Activated CD4-positive, alpha-beta T cell treated with anti-CD3 and anti-CD28 coated beads for 36 hours (primary cell): Measurements from ENCODE around the gene ATP8A2. TPM values are rescaled to one million over a fixed set of nuclear protein-coding genes. Genes with fewer than 3 reads are reported as not detected.

Experiments
- ATAC-seq: fragments of 200-7000 bp; cut with Tn5 transposase; one replicate; pipeline ENCODE4 v1.10.0; 2021; ENCODE audit warnings: mild to moderate bottlenecking, moderate library complexity
- CTCF ChIA-PET: fragments of 350-600 bp; sonication (Branson Sonifier 250); formaldehyde crosslinking; loops from one replicate; lab custom pipeline; 2021; ENCODE audit warnings: antibody characterized with exemption; lab: Charles Lee
- POLR2A ChIA-PET: fragments of 350-600 bp; sonication (Branson Sonifier 250); formaldehyde crosslinking; loops from one replicate; lab custom pipeline; 2021; ENCODE audit warnings: antibody characterized with exemption, inconsistent platforms; lab: Charles Lee
- DNase-seq: peaks from one replicate; pipeline ENCODE4 v3.0.0-alpha.2; 2020
- H3K27ac Mint-ChIP-seq: one replicate; pipeline ENCODE4 v1.8.0; 2021; ENCODE audit warnings: mixed read lengths
- H3K27me3 Mint-ChIP-seq: one replicate; pipeline ENCODE4 v1.8.0; 2021; ENCODE audit warnings: mixed read lengths
- H3K36me3 Mint-ChIP-seq: one replicate; pipeline ENCODE4 v1.8.0; 2021; ENCODE audit warnings: low read depth, mixed read lengths
- H3K4me1 Mint-ChIP-seq: one replicate; pipeline ENCODE4 v1.8.0; 2021; ENCODE audit warnings: mixed read lengths
- H3K4me3 Mint-ChIP-seq: one replicate; pipeline ENCODE4 v1.8.0; 2021; ENCODE audit warnings: mild to moderate bottlenecking, moderate library complexity, mixed read lengths
- H3K9me3 Mint-ChIP-seq: one replicate; pipeline ENCODE4 v1.8.0; 2021; ENCODE audit warnings: low read depth, mixed read lengths
- intact Hi-C, 2 experiments: fragments of 100-400 bp; cut with DNase I in 1 of 2; cut with micrococcal nuclease in 1 of 2; formaldehyde crosslinking; loops; one replicate each; pipeline versions ENCODE4 v1.14.2 to v1.15.1; 2022 to 2024; cut with DNase I, micrococcal nuclease
- total RNA-seq, 2 experiments: library from RNA; stranded (reverse); gene quantifications; one replicate each; pipeline ENCODE4 v1.2.3, GENCODE V29; 2021

ATP8A2 gene
- total RNA-seq, 2 experiments from 2014 or later = 0.30 to 0.39 TPM

DNA sequence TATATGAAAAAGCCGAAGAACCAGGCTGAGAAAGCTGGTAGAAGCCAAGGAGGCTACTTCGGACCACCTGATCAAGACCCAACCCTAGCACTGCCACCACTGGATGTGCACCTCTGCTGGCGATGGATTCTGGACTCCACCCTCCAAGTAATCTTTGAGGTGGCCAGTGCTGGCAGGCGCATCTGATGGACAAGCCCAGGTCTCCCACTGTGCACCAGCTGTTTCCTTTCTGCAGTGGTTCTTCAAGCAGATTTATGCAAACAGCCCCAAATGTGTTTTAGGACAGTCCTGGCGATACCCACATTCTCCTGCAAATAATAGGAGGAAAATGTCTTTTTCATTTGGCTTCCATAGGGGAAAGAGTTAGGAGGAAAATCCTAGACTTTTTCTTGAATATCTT lies 507.7 kb downstream of the ATP8A2 start:
- Mint-ChIP-seq H3K9me3 (peaks cover under 1% of the 10 kb centered on the region), H3K27ac (no peak overlapping the region), H3K27me3 (no peaks in the 10 kb centered on the region), H3K36me3 (no peaks in the 10 kb centered on the region), H3K4me3 (no peak overlapping the region), H3K4me1 (peaks cover 64% of the 10 kb centered on the region)
- ChIA-PET CTCF (interaction anchor here (0.7 kb wide), 1 partner anchor 25 kb away, joined by 3 read pairs; no protein-coding TSS in a partner anchor), POLR2A (no interaction called here)
- no peak for ATAC-seq
- intact Hi-C loops = no loop called here
- no peak for DNase-seq

DNA sequence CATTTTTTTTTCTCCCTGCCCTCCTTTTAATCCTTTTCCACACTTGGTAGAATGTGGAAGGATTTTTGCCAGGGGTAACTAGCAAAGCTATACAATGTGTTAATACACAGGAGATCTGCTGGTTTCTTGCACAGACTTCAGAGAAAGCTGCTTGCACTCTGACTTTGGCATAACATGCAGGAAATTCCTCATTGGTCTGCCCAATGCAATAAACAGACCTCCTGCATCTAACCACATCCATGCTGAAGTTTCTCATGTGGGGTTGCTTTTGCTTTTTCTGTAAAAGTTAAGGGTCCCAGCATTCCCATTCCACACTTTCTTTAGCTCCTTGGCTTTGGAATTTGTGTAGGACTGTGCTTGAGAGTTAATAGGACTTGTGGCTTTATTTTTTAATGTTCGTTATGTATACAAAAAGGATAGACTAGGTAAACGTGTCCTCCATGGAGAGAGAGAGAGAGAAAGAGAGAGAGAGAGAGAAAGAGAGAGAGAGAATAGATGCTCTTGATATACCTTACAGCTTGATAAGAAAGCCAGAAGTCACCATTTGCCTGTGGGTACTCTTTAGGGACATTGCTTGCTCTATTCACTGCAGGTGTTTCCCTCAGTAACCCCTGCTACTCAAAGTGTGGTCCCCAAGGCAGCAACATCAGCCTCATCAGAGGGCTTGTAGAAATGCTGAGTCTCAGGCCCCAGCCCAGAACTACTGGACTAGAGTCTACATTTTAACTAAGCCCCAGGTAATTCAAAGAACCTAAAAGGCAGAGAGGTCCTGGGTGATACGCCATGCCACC lies 509.6 kb downstream of the ATP8A2 start:
- ATAC-seq (no peak), DNase-seq (no peak)
- Mint-ChIP-seq H3K27me3 (no peaks in the 10 kb centered on the region), H3K4me1 (peaks cover 50% of the 10 kb centered on the region), H3K9me3 (no peaks in the 10 kb centered on the region), H3K27ac (no peak overlapping the region), H3K36me3 (no peaks in the 10 kb centered on the region), H3K4me3 (no peak overlapping the region)
- CTCF ChIA-PET = no interaction called here
- POLR2A ChIA-PET = no interaction called here
- intact Hi-C loops = no loop called here

DNA sequence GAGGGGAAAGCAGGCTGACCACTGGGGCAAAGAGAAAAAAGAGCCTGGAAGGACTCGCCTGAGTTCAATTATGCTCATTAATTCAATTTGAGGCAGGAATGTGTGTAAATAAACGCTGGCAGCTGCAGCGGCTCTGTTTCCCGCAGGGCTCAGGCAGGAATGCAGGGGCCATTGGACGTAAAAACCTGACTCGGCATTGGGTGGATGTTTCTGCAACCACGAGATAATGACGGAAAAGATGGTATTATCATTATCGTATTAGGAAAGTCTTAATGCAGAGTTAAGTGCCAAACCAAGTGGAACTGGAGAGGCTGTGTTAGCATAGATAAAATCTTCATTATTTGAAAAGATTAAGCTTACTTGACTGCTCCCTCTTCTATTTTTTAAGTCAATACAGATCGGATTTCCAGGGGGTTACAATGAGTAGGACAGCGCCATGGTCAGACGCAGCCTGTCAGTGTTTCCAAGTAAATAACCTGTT lies 510.2 kb downstream of the ATP8A2 start:
- H3K27me3 Mint-ChIP-seq = no peaks in the 10 kb centered on the region
- intact Hi-C loops = no loop called here
- H3K4me1 Mint-ChIP-seq = peaks cover 55% of the 10 kb centered on the region
- no peaks in the 10 kb centered on the region for H3K36me3 Mint-ChIP-seq
- ChIA-PET POLR2A (no interaction called here), CTCF (interaction anchor here (0.7 kb wide), 1 partner anchor 573 kb away, joined by 3 read pairs; no protein-coding TSS in a partner anchor)
- no peak for ATAC-seq
- no peak for DNase-seq
- H3K27ac Mint-ChIP-seq = no peak overlapping the region
- no peak overlapping the region for H3K4me3 Mint-ChIP-seq
- H3K9me3 Mint-ChIP-seq = no peaks in the 10 kb centered on the region

DNA sequence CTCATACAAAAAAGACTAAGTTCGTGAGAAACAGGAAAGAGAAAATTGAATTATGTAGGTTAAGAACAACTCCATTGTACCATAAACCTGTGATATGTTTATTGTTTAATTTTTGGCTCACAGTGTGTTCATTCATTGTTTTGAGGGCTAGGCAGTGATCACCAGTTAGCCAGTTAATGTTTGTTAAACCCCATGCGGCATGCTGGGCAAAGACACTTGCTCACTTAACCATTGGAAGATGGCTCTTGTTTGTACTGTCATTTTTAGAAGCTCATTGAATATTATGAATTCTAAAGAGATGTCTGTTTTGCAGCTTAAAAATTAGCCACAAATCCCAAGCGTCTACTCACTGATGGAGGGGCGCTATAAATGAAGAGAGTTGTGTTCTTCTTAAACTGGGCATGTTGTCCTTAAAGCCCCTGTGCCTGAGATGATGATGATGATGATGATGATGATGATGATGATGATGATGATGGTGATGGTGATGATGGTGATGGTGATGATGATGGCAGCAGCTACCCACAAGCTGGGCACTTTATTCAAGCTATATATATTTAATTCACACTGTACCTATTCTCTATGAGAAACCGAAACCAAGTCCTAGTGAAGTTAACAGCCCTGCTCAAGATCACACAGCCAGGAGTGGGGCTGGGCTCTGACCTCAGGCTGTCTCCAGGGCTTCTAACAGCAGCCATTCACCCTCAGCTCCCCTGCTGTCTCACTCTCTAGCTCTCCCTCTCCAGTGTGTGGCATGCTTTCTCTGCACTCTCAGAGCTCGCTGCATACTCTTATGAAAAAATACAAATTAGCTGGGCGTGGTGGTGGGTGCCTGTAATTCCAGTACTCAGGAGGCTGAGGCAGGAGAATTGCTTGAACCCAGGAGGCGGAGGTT lies 510.9 kb downstream of the ATP8A2 start:
- DNase-seq (peak; percentile 21), ATAC-seq (peak; percentile 65)
- intact Hi-C loops = no loop called here
- no peak overlapping the region for H3K27ac Mint-ChIP-seq
- peaks cover 53% of the 10 kb centered on the region for H3K4me1 Mint-ChIP-seq
- POLR2A ChIA-PET = interaction anchor here (0.5 kb wide), 1 partner anchor 10 kb away, joined by 3 read pairs; no protein-coding TSS in a partner anchor
- no peak overlapping the region for H3K4me3 Mint-ChIP-seq
- CTCF ChIA-PET = interaction anchor here (0.7 to 0.8 kb wide), 2 partner anchors 10 to 573 kb away, joined by 3 read pairs; no protein-coding TSS in a partner anchor
- H3K27me3 Mint-ChIP-seq = no peaks in the 10 kb centered on the region
- no peaks in the 10 kb centered on the region for H3K9me3 Mint-ChIP-seq
- no peaks in the 10 kb centered on the region for H3K36me3 Mint-ChIP-seq

DNA sequence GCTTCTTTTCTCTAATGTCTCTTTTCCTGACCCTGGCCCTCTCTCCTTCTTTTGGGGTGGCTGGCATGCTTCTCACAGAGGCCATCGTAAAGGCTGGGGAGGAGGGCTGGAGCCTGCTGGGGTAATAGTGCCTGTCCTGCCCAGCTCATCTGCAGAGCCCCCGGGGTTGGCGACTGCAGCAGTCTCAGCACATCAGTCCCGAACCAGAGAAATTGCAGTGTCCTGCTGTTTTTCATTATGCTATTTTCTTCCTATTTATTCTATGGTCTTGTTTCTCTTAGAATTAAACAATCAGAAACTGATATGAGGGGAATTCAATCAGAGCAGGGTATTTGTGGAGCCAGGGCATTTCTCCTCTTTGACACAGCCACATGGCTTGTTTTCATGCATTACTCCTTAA lies 513.6 kb downstream of the ATP8A2 start:
- intact Hi-C loops = no loop called here
- Mint-ChIP-seq H3K27ac (no peak overlapping the region), H3K36me3 (no peaks in the 10 kb centered on the region), H3K4me3 (no peak overlapping the region), H3K9me3 (no peaks in the 10 kb centered on the region), H3K4me1 (peaks cover 55% of the 10 kb centered on the region), H3K27me3 (no peaks in the 10 kb centered on the region)
- no peak for ATAC-seq
- ChIA-PET POLR2A (no interaction called here), CTCF (interaction anchor here (0.8 kb wide), 1 partner anchor 902 kb away, joined by 3 read pairs; no protein-coding TSS in a partner anchor)
- DNase-seq = no peak

DNA sequence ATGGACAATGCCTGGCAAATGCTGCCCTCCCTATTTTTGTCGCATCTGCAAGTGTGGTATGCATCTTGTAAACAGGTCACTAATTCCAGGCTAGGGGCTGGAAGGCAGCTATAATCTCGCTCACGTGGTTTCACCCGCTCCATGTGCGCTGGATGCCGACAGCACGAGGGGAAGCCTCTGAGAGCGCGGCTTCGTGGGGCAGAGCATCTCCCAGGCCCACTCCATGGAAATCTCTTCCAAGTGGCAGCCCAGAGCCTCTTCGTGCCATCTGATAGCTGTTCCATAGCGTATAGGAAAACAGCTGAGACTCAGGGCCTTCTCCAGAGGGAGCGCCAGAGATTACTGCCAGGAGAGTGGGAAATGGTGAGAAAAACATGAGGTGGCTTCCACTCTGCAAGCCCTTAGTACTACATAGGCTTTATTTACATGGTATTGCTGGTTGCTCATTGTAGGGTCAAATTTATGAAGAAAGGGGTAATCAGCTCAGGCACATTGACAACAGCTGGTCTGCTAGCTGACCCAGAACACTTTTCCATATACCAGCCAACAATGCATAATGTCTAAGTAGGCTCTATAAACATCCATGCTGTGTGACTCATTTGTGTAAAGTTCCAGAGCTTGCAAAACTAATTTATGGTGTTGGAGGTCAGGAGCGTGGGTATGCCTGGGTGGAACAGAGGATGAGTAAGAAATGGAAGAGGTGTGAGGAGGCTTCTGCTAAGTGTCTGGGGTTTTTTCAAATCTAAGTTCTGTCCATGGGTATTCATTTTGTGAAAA lies 514.9 kb downstream of the ATP8A2 start:
- Mint-ChIP-seq H3K9me3 (no peaks in the 10 kb centered on the region), H3K4me3 (no peak overlapping the region), H3K27ac (no peak overlapping the region), H3K27me3 (no peaks in the 10 kb centered on the region), H3K36me3 (no peaks in the 10 kb centered on the region), H3K4me1 (peaks cover 52% of the 10 kb centered on the region)
- intact Hi-C loops = loop anchor here (2.0 kb wide), 1 partner anchor 14 kb away; no protein-coding TSS in a partner anchor
- CTCF ChIA-PET = interaction anchor here (0.5 kb wide), 1 partner anchor 25 kb away, joined by 3 read pairs; no protein-coding TSS in a partner anchor
- DNase-seq (peak; percentile 41), ATAC-seq (peak; percentile 77)
- POLR2A ChIA-PET = interaction anchor here (1.0 kb wide), 1 partner anchor 26 kb away, joined by 4 read pairs; no protein-coding TSS in a partner anchor

DNA sequence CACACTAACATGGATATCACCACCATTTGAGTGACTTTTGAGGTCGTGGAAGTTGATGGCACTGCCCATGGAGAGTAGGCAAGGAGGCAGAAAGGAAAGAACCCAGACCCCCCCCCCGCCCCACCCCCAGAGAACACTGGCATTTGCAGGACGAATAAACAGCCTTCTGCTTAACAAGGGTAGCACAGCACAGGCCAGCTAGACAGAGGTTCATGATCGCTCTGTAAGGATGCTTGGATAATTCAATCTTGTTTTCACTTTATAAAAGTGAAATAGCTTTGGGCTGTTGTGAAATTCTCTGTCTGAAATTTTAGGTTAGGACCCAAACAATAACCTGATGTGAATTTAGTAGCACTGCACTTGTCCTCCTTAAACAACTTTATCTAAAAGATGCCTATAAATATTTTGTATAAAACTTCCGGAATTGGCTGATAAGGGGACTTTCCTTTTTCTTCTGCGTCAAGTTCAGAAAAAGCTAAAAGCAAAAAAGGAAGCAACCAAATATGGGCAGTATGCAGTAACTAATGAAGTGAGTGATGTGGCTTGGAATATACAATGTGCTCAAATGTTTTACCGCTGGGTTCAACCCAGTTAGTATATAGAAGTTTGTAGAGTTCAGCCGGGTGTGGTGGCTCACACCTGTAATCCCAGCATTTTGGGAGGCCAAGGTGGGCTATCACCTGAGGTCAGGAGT lies 516.3 kb downstream of the ATP8A2 start:
- Mint-ChIP-seq H3K36me3 (no peaks in the 10 kb centered on the region), H3K4me3 (no peak overlapping the region), H3K4me1 (peaks cover 39% of the 10 kb centered on the region), H3K9me3 (no peaks in the 10 kb centered on the region), H3K27ac (no peak overlapping the region), H3K27me3 (no peaks in the 10 kb centered on the region)
- ChIA-PET POLR2A (interaction anchor here (0.6 kb wide), 1 partner anchor 322 kb away, joined by 3 read pairs; no protein-coding TSS in a partner anchor), CTCF (interaction anchor here (1.0 to 1.6 kb wide), 2 partner anchors 11 to 28 kb away, joined by 4 to 6 read pairs; no protein-coding TSS in a partner anchor)
- ATAC-seq (peak; percentile 40), DNase-seq (no peak)
- intact Hi-C loops = loop anchor here (2.0 kb wide), 1 partner anchor 13 kb away; no protein-coding TSS in a partner anchor

DNA sequence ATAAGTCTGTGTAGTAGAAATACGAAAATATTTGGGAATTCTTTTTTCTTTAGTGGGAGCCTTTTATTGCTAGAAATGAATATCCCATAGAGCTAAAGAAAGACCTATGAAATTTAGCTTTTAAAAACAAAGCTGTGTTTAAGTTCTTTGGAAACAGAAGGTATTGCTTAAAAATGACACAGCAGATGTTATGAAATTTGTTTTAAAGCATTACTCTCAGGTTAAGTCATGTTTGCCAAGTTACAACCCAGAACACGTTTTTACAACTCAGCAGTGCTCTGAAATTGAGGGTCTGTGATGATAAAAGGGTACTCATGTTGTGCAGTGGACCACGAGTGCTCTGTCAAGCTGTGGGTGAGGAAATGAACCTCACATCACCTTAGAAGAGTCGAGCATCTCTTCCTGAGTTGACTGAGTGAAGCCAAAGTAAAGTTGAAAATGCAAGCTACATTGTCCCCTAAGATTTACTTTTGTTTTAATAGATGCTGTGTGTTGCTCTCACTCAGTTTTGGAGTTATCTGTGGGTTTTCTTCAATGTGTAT lies 519.0 kb downstream of the ATP8A2 start:
- Mint-ChIP-seq H3K36me3 (no peaks in the 10 kb centered on the region), H3K9me3 (peaks cover 1% of the 10 kb centered on the region), H3K4me1 (peaks cover 25% of the 10 kb centered on the region), H3K27ac (no peak overlapping the region), H3K4me3 (no peak overlapping the region), H3K27me3 (no peaks in the 10 kb centered on the region)
- ChIA-PET POLR2A (no interaction called here), CTCF (no interaction called here)
- DNase-seq (no peak), ATAC-seq (peak; percentile 20)
- intact Hi-C loops = no loop called here

DNA sequence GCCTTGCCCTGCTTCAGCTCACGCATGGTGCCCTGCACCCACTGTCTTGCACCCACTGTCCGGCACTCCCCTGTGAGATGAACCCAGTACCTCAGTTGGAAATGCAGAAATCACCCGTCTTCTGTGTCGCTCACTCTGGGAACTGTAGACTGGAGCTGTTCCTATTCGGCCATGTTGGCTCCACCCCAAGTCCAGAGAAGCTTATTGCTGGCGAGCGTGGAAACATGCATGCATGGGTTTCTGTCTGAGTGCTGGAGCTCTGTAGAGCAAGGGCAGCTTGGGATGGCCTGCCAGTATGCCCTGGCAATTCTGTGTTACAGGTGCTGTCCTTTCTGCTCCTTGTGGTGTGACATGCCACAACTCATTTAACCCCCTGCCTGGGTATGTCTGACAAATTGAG lies 527.2 kb downstream of the ATP8A2 start:
- Mint-ChIP-seq H3K4me3 (no peak overlapping the region), H3K9me3 (no peaks in the 10 kb centered on the region), H3K27me3 (peaks cover 2% of the 10 kb centered on the region), H3K36me3 (no peaks in the 10 kb centered on the region), H3K27ac (no peak overlapping the region), H3K4me1 (peaks cover 20% of the 10 kb centered on the region)
- intact Hi-C loops = no loop called here
- ChIA-PET CTCF (no interaction called here), POLR2A (no interaction called here)
- ATAC-seq (no peak), DNase-seq (no peak)

DNA sequence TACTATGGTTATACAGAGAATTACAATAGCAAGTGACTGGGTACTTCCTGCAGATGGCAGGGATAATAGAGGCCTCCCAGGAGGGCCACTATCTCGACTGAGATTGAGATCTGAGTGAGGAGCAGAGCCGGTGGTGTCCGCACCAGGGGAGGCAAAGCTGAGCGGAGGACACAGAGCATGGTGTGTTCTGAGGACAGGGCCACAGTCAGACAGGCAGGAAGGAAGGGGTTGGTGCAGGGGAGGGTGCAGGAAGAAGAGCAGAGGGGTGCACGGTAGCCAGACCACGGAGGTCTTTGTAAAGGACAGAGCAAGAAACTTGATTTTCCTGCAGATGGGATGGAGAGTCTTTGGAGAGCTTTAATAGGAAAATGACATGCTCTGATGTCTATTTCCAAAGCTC lies 527.7 kb downstream of the ATP8A2 start:
- ChIA-PET POLR2A (no interaction called here), CTCF (no interaction called here)
- peaks cover 2% of the 10 kb centered on the region for H3K27me3 Mint-ChIP-seq
- intact Hi-C loops = no loop called here
- no peak overlapping the region for H3K4me3 Mint-ChIP-seq
- H3K27ac Mint-ChIP-seq = no peak overlapping the region
- no peak for DNase-seq
- no peak for ATAC-seq
- H3K4me1 Mint-ChIP-seq = peaks cover 20% of the 10 kb centered on the region
- H3K36me3 Mint-ChIP-seq = no peaks in the 10 kb centered on the region
- H3K9me3 Mint-ChIP-seq = no peaks in the 10 kb centered on the region
